KBM-7 (cell line): ENCODE results near the gene ZNF273.
"Not testable (repeated sequence)": the region's sequence is repeated elsewhere in the genome, so short reads cannot be mapped to it uniquely, and the experiment has no call there.

Experiments
- DNase-seq: peaks from one replicate; pipeline ENCODE4 v3.0.0-alpha.2; 2015
- in situ Hi-C: fragments of 300-500 bp; cut with MboI; formaldehyde crosslinking; loops from 2 replicates; pipeline ENCODE4 v1.14.3; 2020; ENCODE audit warnings: low sequenced_read_pairs, low pct_unique_long_range_greater_than_20kb, mixed read lengths

The ZNF273 gene

GRCh38 chr7:64887756-64888508, 15.1 kb upstream of the ZNF273 start:
- DNase-seq: no peak
- in situ Hi-C loops: no loop called here

- DNase-seq: no peak
- in situ Hi-C loops: no loop called here
Measured at GRCh38 chr7:64888561-64888900, 14.5 kb upstream of the ZNF273 start.

DNA sequence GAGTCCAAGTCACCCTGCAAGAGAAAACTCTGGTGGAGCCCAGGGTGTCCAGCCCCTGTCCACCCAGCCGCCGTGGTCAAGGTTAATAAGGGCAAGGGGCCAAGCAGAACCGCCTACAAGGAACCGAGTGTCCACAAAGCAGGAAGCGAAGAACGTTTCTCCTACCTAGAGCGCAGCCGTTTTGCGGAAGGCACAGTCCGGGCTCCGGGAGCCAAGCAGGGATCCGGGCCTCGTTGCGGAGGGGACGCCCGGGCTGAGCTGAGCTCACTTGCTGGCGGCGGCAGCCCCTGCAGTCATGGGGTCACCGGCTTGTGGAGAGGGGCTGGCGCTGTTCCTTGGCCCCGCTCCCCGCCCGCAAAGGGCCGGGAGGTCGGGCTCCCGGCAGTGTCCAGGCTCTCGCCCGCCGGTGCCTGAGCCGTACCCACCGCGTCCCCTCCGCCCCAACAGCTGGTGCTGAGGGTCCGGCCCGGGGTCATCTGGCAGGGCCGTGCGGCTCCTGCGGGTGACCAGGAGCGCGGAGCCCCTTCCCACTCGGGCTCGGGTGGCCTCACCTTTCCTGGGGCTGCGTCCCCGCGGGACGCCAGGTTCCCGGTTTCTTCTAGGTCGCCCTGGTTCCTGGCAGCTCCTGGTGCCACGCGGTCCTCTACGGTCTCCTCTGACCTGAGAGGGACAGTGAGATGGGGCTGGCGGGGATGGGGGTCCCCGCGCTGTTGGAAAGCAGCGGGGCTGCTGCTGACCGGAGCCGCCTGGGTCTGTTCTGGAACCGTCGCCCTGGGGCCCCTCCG, 14.0 kb upstream of the ZNF273 start:
- no peak for DNase-seq
- in situ Hi-C loops: no loop called here

DNA sequence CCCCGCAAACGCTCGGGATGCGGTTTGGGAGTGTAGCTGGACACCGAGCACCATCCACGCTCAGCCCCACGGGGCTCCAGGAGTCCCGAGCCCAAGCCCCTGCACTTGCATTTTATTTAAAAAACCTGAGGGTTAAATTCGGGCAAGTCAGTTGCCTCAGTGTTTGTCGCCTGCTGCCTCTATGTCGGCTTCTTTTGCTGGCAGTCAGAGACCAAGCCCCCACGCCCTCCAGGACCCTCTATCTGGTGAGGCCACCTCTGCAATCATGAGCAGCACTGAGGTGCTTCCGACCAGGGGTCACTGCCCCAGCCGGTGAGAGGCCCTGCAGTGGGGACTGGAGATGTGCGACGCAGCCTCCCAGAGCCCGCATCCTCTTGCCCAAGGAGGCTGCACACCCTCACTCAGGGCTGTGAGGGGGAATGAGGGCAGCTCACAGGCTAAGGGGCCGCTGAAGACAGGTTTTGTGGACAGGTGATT, 13.3 kb upstream of the ZNF273 start:
- in situ Hi-C loops: no loop called here
- no peak for DNase-seq

DNA sequence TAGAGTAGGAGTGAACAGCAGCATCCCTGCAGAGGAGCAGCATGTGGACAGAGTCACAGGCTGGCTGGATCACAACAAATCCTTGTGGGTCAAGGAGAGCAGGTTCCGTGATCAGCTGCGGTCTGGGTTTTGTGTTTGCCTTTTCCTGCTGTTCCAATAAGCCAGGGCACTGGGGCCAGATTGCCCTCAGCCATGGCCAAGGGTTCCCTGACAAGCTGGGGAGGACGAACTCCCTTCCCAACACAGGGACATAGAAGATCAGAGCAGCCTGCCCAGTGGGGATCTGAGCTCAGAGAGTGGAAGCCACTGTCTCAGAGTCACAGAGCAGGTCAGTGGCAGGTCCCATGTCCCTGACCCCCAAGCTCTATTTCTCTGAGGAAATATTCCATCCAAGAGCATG, 12.8 kb upstream of the ZNF273 start:
- in situ Hi-C loops, DNase-seq: not testable (repeated sequence)

DNA sequence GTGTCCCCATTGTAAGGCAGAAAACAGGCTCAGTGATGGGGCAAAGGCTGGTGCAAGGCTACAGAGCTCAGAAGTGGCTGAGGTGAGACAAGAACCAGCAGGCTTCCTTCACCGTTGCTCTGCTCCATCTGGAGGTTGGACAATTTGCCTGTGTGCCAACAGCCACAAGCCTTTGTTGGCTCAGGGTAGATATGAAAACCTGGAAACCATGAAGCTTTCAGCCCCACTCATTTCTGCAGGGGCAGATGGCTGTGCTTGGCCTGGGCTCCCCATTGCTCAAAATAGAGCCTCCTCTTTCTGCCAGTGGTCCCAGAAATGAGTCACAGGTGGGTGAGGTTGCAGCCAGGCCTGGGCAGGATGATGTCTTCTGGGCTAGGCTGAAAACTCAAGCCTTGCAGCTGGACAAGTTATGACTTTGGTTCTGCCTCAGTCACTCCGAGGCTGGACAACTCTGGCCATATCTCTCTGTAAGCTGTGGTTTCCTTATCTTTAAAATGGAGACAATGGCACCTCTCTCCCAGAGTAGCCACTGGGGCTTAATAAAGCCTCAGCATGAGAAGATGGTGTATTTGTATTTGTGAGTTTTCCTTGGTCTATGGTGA, 12.2 kb upstream of the ZNF273 start:
- in situ Hi-C loops: no loop called here

DNA sequence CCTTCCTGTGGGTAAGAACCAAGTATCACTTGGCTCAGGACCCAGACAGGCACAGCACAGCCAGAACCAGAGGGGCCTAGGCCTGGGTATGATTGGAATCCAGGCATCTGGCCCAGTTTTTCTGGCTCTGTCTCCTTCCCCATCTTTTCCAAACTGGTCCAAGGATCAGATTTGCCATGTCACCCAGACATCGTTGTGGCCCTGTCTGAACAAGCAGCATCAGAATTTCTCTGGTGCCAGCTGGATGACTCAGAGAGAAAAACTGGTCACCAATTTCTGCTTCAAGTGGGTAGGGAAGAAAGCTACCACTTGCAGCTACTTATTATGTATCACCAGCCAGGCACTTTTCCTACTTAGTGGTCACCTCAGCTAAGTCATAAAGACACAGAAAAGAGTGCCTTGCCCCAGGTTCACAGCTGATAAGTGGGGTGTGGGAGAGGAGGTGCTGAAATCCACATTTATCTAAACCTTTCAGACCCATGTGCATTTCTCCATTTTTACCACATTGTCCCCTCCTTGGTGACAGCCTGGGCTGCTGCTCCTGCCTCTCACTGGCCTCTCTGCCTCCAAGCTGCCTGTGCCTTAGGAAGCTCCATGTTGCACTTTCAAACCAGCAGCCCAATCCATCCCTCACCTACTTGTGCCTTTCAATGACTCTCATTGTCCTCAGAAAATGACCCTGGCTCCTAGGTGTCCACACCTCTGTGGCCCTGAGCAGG, 11.6 kb upstream of the ZNF273 start:
- DNase-seq, in situ Hi-C loops: not testable (repeated sequence)

More for the DNA sequence above, 12.2 kb upstream of the ZNF273 start:
- no peak for DNase-seq

- no peak for DNase-seq
- in situ Hi-C loops: no loop called here
Measured at GRCh38 chr7:64892116-64892515, 11.0 kb upstream of the ZNF273 start.

DNA sequence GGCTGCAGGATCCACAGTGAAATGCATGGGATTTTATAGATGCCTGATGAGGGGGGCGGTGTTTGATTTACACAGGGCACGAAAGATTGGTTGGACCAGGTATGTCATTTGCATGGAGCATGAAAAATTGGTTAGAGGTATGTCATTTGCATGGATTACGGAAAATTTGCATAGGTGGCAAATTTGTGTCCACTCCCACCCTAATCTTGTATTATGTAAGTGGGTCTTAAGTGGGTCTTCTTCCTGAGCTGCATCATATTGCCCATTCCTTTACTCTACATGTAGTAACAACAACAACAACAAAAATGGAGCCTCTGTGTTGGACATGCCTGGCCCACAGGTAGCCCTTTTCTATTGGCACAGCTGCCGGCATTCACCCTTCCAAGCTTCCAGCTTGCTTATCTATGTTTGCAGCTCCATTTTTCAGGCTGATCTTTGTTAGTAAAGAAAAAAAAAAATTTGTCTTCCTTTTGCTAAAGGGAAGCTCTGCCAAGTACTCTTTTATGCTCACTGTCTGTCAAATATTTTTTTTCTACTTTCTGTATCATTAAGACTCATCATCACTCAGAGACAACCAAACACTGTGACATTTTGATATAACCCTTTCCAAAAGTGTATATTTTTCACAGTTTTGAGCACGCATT, 10.3 kb upstream of the ZNF273 start:
- no peak for DNase-seq
- in situ Hi-C loops: no loop called here

DNA sequence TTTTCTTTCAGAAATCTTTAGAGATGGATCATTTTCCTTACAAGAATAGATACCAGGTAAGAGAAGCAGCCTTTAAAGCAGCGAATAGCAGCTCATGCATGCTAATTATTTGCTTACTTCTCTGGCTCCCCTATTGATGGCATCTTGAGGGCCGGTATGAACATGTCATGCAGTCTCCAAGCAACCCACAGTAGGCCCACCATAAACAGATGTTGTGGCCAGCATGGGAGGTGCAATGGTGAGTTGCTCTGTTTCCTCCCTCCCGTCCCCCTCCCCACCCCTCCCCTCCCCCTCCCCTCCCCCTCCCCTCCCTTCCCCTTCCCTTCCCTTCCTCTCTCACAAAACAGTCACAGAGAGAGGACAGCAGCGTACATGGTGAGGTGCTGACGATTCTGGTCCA, 9.7 kb upstream of the ZNF273 start:
- no peak for DNase-seq
- in situ Hi-C loops: no loop called here

DNA sequence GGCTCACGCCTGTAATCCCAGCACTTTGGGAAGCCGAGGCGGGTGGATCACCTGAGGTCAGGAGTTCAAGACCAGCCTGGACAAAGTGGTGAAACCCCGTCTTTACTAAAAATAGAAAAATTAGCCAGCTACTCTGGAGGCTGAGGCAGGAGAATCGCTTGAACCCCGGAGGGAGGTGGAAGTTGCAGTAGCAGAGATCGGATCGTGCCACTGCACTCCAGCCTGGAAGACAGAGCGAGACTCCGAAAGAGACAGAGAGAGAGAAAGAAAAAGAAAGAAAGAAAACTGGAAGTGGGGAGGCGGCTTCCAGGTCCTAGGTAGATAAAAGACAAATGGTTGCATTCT, 640 bp upstream of the ZNF273 start:
- DNase-seq, in situ Hi-C loops: not testable (repeated sequence)

GRCh38 chr7:64904008-64904407, 935 bp downstream of the ZNF273 start:
- in situ Hi-C loops: no loop called here
- no peak for DNase-seq

- in situ Hi-C loops: no loop called here
- DNase-seq: no peak
Measured at GRCh38 chr7:64905133-64905532, 2.1 kb downstream of the ZNF273 start.

- DNase-seq: no peak
- in situ Hi-C loops: no loop called here
Measured at GRCh38 chr7:64905547-64905946, 2.5 kb downstream of the ZNF273 start.

- in situ Hi-C loops: no loop called here
- no peak for DNase-seq
Measured at GRCh38 chr7:64907641-64908326, 4.7 kb downstream of the ZNF273 start.

DNA sequence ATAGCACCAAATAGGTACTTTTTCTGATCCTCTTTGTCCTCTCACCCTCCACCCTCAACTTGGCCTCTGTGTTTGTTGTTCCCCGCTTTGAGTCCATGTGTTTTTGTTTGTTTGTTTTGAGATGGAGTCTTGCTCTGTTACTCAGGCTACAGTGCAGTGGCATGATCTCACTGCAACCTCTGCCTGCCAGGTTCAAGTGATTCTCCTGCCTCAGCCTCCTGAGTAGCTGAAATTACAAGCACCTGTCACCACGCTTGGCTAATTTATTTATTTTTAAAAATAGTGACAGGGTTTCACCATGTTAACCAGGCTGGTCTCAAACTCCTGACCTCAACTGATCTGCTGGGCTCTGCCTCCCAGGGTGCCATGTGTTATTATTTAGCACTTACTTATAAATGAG, 5.3 kb downstream of the ZNF273 start:
- in situ Hi-C loops: no loop called here
- no peak for DNase-seq

DNA sequence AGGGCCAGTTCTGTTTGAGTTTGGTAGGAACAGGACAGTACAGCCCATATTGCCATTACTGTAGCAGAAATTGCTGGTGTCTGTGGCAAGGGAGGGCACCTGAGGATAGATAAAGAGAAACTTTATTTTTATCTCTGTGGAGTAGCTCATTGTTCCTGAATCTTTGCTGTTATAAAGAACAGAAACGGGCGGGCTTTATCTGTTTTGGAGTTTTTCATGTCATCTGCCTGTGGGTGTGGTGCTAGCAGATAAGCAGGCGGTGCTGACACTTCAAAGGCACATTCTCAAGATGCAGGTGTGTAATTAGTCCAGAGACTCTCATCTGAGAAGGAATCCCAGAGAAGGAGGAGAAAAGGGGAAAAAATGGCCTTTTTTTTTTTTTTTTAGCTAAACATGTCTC, 11.5 kb downstream of the ZNF273 start:
- in situ Hi-C loops: no loop called here
- no peak for DNase-seq

GRCh38 chr7:64915301-64915700, 12.2 kb downstream of the ZNF273 start:
- DNase-seq, in situ Hi-C loops: not testable (repeated sequence)
